Calu3 (cell line): ENCODE results near the gene PCDHB1. TPM values are rescaled to one million over a fixed set of nuclear protein-coding genes. Genes with fewer than 3 reads are reported as not detected.
"Not testable (repeated sequence)": the region's sequence is repeated elsewhere in the genome, so short reads cannot be mapped to it uniquely, and the experiment has no call there.

Experiments used
- BruUV-seq: library from RNA; stranded (reverse); fragments of 400-500 nt; replicated peaks from 2 replicates; lab custom pipeline; 2021; lab: Mats Ljungman, UMichigan
- CTCF ChIA-PET: fragments of 300-600 bp; sonication (Branson Sonifier 250); formaldehyde crosslinking; loops from one replicate; lab custom pipeline; 2022; ENCODE audit warnings: antibody characterized with exemption; lab: Charles Lee
- DNase-seq: peaks from one replicate; pipeline ENCODE4 v3.0.0; 2022
- H3K27ac Mint-ChIP-seq: one replicate; pipeline ENCODE4 v1.8.0; 2022; ENCODE audit warnings: mixed read lengths; ENCODE audit not compliant: unreplicated experiment
- H3K27me3 Mint-ChIP-seq: one replicate; pipeline ENCODE4 v1.8.0; 2022; ENCODE audit warnings: mixed read lengths; ENCODE audit not compliant: unreplicated experiment
- H3K36me3 Mint-ChIP-seq: one replicate; pipeline ENCODE4 v1.8.0; 2022; ENCODE audit warnings: mild to moderate bottlenecking, moderate library complexity, mixed read lengths; ENCODE audit not compliant: insufficient read depth, unreplicated experiment
- H3K4me1 Mint-ChIP-seq: one replicate; pipeline ENCODE4 v1.8.0; 2022; ENCODE audit warnings: mild to moderate bottlenecking, low read depth, mixed read lengths; ENCODE audit not compliant: unreplicated experiment
- H3K4me3 Mint-ChIP-seq: one replicate; pipeline ENCODE4 v1.8.0; 2022; ENCODE audit warnings: mild to moderate bottlenecking, low read depth, moderate library complexity, mixed read lengths; ENCODE audit not compliant: unreplicated experiment
- H3K9me3 Mint-ChIP-seq: one replicate; pipeline ENCODE4 v1.8.0; 2022; ENCODE audit warnings: low read depth, mixed read lengths; ENCODE audit not compliant: unreplicated experiment
- intact Hi-C: fragments of 100-400 bp; cut with micrococcal nuclease; formaldehyde crosslinking; loops from one replicate; pipeline ENCODE4 v1.10.0; 2022; ENCODE audit not compliant: unreplicated experiment
- total RNA-seq: library from RNA; stranded (reverse); gene quantifications from 2 replicates; pipeline ENCODE4 v1.2.3, GENCODE V29; 2022
- TF ChIP-seq, protein P1 (sequence below): fragments of 200-600 bp; IDR thresholded peaks from one replicate; pipeline ENCODE4 v1.8.0; 2022; ENCODE audit warnings: antibody characterized with exemption; ENCODE audit not compliant: unreplicated experiment

The PCDHB1 gene
- total RNA-seq, 1 experiment from 2014 or later = not detected

- no TSS peak for BruUV-seq
- H3K9me3 Mint-ChIP-seq = peaks cover 23% of the 10 kb centered on the region
- intact Hi-C loops = no loop called here
- no peak overlapping the region for H3K27ac Mint-ChIP-seq
- TF ChIP-seq, protein P1, sequence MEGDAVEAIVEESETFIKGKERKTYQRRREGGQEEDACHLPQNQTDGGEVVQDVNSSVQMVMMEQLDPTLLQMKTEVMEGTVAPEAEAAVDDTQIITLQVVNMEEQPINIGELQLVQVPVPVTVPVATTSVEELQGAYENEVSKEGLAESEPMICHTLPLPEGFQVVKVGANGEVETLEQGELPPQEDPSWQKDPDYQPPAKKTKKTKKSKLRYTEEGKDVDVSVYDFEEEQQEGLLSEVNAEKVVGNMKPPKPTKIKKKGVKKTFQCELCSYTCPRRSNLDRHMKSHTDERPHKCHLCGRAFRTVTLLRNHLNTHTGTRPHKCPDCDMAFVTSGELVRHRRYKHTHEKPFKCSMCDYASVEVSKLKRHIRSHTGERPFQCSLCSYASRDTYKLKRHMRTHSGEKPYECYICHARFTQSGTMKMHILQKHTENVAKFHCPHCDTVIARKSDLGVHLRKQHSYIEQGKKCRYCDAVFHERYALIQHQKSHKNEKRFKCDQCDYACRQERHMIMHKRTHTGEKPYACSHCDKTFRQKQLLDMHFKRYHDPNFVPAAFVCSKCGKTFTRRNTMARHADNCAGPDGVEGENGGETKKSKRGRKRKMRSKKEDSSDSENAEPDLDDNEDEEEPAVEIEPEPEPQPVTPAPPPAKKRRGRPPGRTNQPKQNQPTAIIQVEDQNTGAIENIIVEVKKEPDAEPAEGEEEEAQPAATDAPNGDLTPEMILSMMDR = no peak
- H3K4me1 Mint-ChIP-seq = no peaks in the 10 kb centered on the region
- H3K4me3 Mint-ChIP-seq = no peak overlapping the region
- H3K36me3 Mint-ChIP-seq = no peaks in the 10 kb centered on the region
- CTCF ChIA-PET = no interaction called here
- DNase-seq = no peak
- no peaks in the 10 kb centered on the region for H3K27me3 Mint-ChIP-seq
Observed at GRCh38 chr5:141095263-141095641, 44.1 kb downstream of the PCDHB1 start.

DNA sequence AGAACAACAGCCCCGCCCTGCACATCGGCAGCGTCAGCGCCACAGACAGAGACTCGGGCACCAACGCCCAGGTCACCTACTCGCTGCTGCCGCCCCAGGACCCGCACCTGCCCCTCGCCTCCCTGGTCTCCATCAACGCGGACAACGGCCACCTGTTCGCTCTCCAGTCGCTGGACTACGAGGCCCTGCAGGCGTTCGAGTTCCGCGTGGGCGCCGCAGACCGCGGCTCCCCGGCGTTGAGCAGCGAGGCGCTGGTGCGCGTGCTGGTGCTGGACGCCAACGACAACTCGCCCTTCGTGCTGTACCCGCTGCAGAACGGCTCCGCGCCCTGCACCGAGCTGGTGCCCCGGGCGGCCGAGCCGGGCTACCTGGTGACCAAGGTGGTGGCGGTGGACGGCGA is 45.0 kb downstream of the PCDHB1 start:
- H3K9me3 Mint-ChIP-seq = peaks cover 25% of the 10 kb centered on the region
- DNase-seq, H3K4me3 Mint-ChIP-seq, H3K27ac Mint-ChIP-seq, H3K36me3 Mint-ChIP-seq, intact Hi-C loops, H3K27me3 Mint-ChIP-seq, H3K4me1 Mint-ChIP-seq, BruUV-seq, CTCF ChIA-PET: not testable (repeated sequence)

DNA sequence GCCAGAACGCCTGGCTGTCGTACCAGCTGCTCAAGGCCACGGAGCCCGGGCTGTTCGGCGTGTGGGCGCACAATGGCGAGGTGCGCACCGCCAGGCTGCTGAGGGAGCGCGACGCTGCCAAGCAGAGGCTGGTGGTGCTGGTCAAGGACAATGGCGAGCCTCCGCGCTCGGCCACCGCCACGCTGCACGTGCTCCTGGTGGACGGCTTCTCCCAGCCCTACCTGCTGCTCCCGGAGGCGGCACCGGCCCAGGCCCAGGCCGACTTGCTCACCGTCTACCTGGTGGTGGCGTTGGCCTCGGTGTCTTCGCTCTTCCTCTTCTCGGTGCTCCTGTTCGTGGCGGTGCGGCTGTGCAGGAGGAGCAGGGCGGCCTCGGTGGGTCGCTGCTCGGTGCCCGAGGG is 45.4 kb downstream of the PCDHB1 start:
- intact Hi-C loops, H3K27me3 Mint-ChIP-seq, H3K36me3 Mint-ChIP-seq, H3K27ac Mint-ChIP-seq, BruUV-seq, DNase-seq, H3K4me1 Mint-ChIP-seq, CTCF ChIA-PET, H3K4me3 Mint-ChIP-seq: not testable (repeated sequence)
- peaks cover 25% of the 10 kb centered on the region for H3K9me3 Mint-ChIP-seq

DNA sequence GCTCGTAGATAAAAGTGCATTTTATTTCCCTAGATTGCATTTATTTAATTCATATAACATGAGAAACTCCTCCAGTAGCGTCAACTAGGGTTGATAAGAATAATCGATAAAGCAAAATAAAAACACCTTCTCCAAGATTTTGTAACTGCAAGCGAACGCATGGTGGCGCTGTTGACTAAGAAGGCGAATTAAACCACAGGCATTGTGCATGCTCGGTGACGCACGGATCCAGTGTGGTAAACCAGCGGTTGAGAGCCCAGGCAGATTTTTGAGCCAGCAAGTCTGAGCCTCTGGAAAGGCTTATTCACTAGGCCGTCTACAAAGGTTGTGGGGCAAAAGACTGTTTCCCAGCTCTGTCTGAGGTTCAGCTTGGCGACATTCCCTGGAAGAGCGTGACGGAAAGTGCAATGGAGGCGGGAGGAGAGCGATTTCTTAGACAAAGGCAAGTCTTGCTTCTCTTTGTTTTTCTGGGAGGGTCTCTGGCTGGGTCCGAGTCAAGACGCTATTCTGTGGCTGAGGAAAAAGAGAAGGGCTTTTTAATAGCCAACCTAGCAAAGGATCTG is 49.1 kb downstream of the PCDHB1 start, which contains the start of gene PCDHB3:
Gene PCDHB3 (plus strand): TSS at position 231 of the 563 bp plus-strand sequence. CDS start 177 bp downstream, at position 408.
- H3K4me1 Mint-ChIP-seq = no peaks in the 10 kb centered on the region
- intact Hi-C loops = no loop called here
- H3K9me3 Mint-ChIP-seq = peaks cover 13% of the 10 kb centered on the region
- H3K27ac Mint-ChIP-seq = no peak within 1 kb of the TSS
- no peaks in the 10 kb centered on the region for H3K36me3 Mint-ChIP-seq
- no peaks in the 10 kb centered on the region for H3K27me3 Mint-ChIP-seq
- TF ChIP-seq, protein P1 = no peak
- no peak within 1 kb of the TSS for H3K4me3 Mint-ChIP-seq
- peak; percentile 30 for DNase-seq
- CTCF ChIA-PET = interaction anchor here (0.6 kb wide), 1 partner anchor 273 kb away, joined by 3 read pairs; the partner anchor contains the start of gene PCDHA6
- BruUV-seq = no TSS peak

- no TSS peak for BruUV-seq
- Mint-ChIP-seq H3K4me3 (no peak overlapping the region), H3K9me3 (peaks cover 12% of the 10 kb centered on the region), H3K27me3 (no peaks in the 10 kb centered on the region), H3K4me1 (no peaks in the 10 kb centered on the region), H3K27ac (no peak overlapping the region), H3K36me3 (no peaks in the 10 kb centered on the region)
- intact Hi-C loops = no loop called here
- TF ChIP-seq, protein P1 = no peak
- CTCF ChIA-PET = no interaction called here
- no peak for DNase-seq
Observed at GRCh38 chr5:141101059-141101458, 49.9 kb downstream of the PCDHB1 start.

- intact Hi-C loops, DNase-seq, CTCF ChIA-PET, BruUV-seq, H3K27ac Mint-ChIP-seq, H3K36me3 Mint-ChIP-seq, H3K4me1 Mint-ChIP-seq, H3K4me3 Mint-ChIP-seq, H3K27me3 Mint-ChIP-seq: not testable (repeated sequence)
- peaks cover 13% of the 10 kb centered on the region for H3K9me3 Mint-ChIP-seq
Observed at GRCh38 chr5:141102070-141102469, 50.9 kb downstream of the PCDHB1 start.

GRCh38 chr5:141102471-141102870 is 51.3 kb downstream of the PCDHB1 start:
- H3K36me3 Mint-ChIP-seq, H3K4me1 Mint-ChIP-seq, CTCF ChIA-PET: not testable (repeated sequence)

More at GRCh38 chr5:141102471-141102870, 51.3 kb downstream of the PCDHB1 start:
- DNase-seq, H3K27ac Mint-ChIP-seq, BruUV-seq, H3K4me3 Mint-ChIP-seq, intact Hi-C loops, H3K27me3 Mint-ChIP-seq: not testable (repeated sequence)
- peaks cover 17% of the 10 kb centered on the region for H3K9me3 Mint-ChIP-seq
